K562 (cell line): ENCODE results near the gene PRKCB.

ENCODE experiments used
- ARID2 ChIP-seq: fragments of 450-650 bp; IDR thresholded peaks from 2 replicates; pipeline ENCODE4 v1.6.1; 2017; ENCODE audit warnings: antibody characterized with exemption, mild to moderate bottlenecking
- CTCF ChIP-seq, 3 experiments: IDR thresholded peaks in 2 of 3; conservative IDR thresholded peaks in 1 of 3; 2 replicates each; pipeline ENCODE4 v1.5.1; 2011 to 2012; ENCODE audit warnings: low read length in 3 of 3, mild to moderate bottlenecking in 3 of 3, control low read depth in 2 of 3, improper control_type of control experiment in 1 of 3, inconsistent platforms in 1 of 3, low read depth in 1 of 3, mixed read lengths in 1 of 3, moderate library complexity in 1 of 3; ENCODE audit not compliant: insufficient read depth in 2 of 3
- E4F1 ChIP-seq: fragments of 250-450 bp; sonication (Bioruptor Pico); IDR thresholded peaks from 2 replicates; pipeline ENCODE4 v1.5.0; 2021; ENCODE audit warnings: mild to moderate bottlenecking, borderline replicate concordance
- SPI1 ChIP-seq: IDR thresholded peaks from 2 replicates; pipeline ENCODE4 v1.6.1; 2011; ENCODE audit warnings: low read depth, low read length, control low read depth, borderline replicate concordance
- TAF1 ChIP-seq: IDR thresholded peaks from 2 replicates; pipeline ENCODE4 v1.6.1; 2011; ENCODE audit warnings: mild to moderate bottlenecking, low read length, moderate library complexity; ENCODE audit not compliant: insufficient read depth, control insufficient read depth, severe bottlenecking; ENCODE audit errors: extremely low read depth
- TBL1XR1 ChIP-seq, 2 experiments: IDR thresholded peaks; 2 replicates each; pipeline ENCODE4 v1.6.1; 2012; ENCODE audit warnings: improper control_type of control experiment in 2 of 2, low read length in 2 of 2, mild to moderate bottlenecking in 1 of 2
- ZBTB7A ChIP-seq: IDR thresholded peaks from 2 replicates; pipeline ENCODE4 v1.6.1; 2011; ENCODE audit warnings: low read depth, mild to moderate bottlenecking, low read length, moderate library complexity, borderline replicate concordance; ENCODE audit not compliant: control insufficient read depth
- TF ChIP-seq, protein P1 (sequence below): sonication (generic); formaldehyde crosslinking; IDR thresholded peaks from 2 replicates; pipeline ENCODE4 v1.8.0; 2022; ENCODE audit warnings: missing genetic modification reagents, mild to moderate bottlenecking, borderline replicate concordance
- TF ChIP-seq, protein P2 (sequence below), 2 experiments: fragments of 450-650 bp; formaldehyde crosslinking in 1 of 2; IDR thresholded peaks; 2 replicates each; pipeline versions ENCODE4 v1.4.0 to v1.6.1; 2014 to 2020; ENCODE audit warnings: mild to moderate bottlenecking in 2 of 2, borderline replicate concordance in 1 of 2, low read depth in 1 of 2
- TF ChIP-seq, protein P3 (sequence below), 2 experiments: fragments of 450-650 bp in 1 of 2; sonication (generic) in 1 of 2; formaldehyde crosslinking in 1 of 2; IDR thresholded peaks in 1 of 2; conservative IDR thresholded peaks in 1 of 2; 2 replicates each; pipeline versions ENCODE4 v1.6.1 to v1.8.1; 2016 to 2023; ENCODE audit warnings: mild to moderate bottlenecking in 2 of 2, moderate library complexity in 2 of 2, inconsistent platforms in 1 of 2, missing genetic modification reagents in 1 of 2

- TF ChIP-seq SPI1 = no peak
- TF ChIP-seq ARID2 = no peak
- TF ChIP-seq TBL1XR1 (IDR thresholded peaks at IDR 0.05; ENCODE audit: low read length in 2 of 2) = no peak
- no peak for TF ChIP-seq CTCF (IDR thresholded peaks at IDR 0.05 in 2 of 3, conservative IDR thresholded peaks at IDR 0.05 in 1 of 3; ENCODE audit: insufficient read depth in 2 of 3, low read depth in 1 of 3, low read length in 3 of 3)
- TF ChIP-seq, protein P1, sequence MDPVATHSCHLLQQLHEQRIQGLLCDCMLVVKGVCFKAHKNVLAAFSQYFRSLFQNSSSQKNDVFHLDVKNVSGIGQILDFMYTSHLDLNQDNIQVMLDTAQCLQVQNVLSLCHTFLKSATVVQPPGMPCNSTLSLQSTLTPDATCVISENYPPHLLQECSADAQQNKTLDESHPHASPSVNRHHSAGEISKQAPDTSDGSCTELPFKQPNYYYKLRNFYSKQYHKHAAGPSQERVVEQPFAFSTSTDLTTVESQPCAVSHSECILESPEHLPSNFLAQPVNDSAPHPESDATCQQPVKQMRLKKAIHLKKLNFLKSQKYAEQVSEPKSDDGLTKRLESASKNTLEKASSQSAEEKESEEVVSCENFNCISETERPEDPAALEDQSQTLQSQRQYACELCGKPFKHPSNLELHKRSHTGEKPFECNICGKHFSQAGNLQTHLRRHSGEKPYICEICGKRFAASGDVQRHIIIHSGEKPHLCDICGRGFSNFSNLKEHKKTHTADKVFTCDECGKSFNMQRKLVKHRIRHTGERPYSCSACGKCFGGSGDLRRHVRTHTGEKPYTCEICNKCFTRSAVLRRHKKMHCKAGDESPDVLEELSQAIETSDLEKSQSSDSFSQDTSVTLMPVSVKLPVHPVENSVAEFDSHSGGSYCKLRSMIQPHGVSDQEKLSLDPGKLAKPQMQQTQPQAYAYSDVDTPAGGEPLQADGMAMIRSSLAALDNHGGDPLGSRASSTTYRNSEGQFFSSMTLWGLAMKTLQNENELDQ (CRISPR knock-in tag) = no peak
- TF ChIP-seq, protein P2, sequence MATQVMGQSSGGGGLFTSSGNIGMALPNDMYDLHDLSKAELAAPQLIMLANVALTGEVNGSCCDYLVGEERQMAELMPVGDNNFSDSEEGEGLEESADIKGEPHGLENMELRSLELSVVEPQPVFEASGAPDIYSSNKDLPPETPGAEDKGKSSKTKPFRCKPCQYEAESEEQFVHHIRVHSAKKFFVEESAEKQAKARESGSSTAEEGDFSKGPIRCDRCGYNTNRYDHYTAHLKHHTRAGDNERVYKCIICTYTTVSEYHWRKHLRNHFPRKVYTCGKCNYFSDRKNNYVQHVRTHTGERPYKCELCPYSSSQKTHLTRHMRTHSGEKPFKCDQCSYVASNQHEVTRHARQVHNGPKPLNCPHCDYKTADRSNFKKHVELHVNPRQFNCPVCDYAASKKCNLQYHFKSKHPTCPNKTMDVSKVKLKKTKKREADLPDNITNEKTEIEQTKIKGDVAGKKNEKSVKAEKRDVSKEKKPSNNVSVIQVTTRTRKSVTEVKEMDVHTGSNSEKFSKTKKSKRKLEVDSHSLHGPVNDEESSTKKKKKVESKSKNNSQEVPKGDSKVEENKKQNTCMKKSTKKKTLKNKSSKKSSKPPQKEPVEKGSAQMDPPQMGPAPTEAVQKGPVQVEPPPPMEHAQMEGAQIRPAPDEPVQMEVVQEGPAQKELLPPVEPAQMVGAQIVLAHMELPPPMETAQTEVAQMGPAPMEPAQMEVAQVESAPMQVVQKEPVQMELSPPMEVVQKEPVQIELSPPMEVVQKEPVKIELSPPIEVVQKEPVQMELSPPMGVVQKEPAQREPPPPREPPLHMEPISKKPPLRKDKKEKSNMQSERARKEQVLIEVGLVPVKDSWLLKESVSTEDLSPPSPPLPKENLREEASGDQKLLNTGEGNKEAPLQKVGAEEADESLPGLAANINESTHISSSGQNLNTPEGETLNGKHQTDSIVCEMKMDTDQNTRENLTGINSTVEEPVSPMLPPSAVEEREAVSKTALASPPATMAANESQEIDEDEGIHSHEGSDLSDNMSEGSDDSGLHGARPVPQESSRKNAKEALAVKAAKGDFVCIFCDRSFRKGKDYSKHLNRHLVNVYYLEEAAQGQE (IDR thresholded peaks at IDR 0.05; ENCODE audit: borderline replicate concordance) = no peak
- TF ChIP-seq, protein P2 (CRISPR knock-in tag; IDR thresholded peaks at IDR 0.05; ENCODE audit: low read depth) = no peak
- no peak for TF ChIP-seq ZBTB7A
- no peak for TF ChIP-seq TAF1
- TF ChIP-seq, protein P3, sequence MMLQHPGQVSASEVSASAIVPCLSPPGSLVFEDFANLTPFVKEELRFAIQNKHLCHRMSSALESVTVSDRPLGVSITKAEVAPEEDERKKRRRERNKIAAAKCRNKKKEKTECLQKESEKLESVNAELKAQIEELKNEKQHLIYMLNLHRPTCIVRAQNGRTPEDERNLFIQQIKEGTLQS (IDR thresholded peaks at IDR 0.05) = no peak
- TF ChIP-seq, protein P3 (CRISPR knock-in tag; conservative IDR thresholded peaks at IDR 0.05) = no peak
- no peak for TF ChIP-seq E4F1 (CRISPR knock-in tag)
Observed at GRCh38 chr16:23969468-23970297, 133.9 kb downstream of the PRKCB start.
